ENCODE results near the gene PPP1R3G. TPM values are rescaled to one million over a fixed set of nuclear protein-coding genes. Genes with fewer than 3 reads are reported as not detected.

The PPP1R3G gene
- total RNA-seq, 1 donor from 2014 or later = 4.4 TPM

Other genes with a start within 250 kb of the PPP1R3G start
- 4.7 TPM for gene RPP40, start 81.3 kb upstream of the PPP1R3G start, total RNA-seq
- 19.2 TPM for gene LYRM4, start 175.6 kb downstream of the PPP1R3G start, total RNA-seq
- 16.5 TPM for gene FARS2, start 176.2 kb downstream of the PPP1R3G start, total RNA-seq

Measured in vagina (tissue), 1 donor.